GM12878 (cell line): ENCODE measurements around the gene PPIL3. TPM values are rescaled to one million over a fixed set of nuclear protein-coding genes. Genes with fewer than 3 reads are reported as not detected.

Experiments
- ASH2L ChIP-seq: fragments of 300-600, 200-600 bp; sonication (generic); IDR thresholded peaks from 2 replicates; pipeline ENCODE4 v1.6.1; 2017; ENCODE audit warnings: low read depth, mild to moderate bottlenecking, borderline replicate concordance
- BRCA1 ChIP-seq: IDR thresholded peaks from 2 replicates; pipeline ENCODE4 v1.6.1; 2011; ENCODE audit warnings: low read depth, low read length, improper control_type of control experiment
- CREB1 ChIP-seq: IDR thresholded peaks from 2 replicates; pipeline ENCODE4 v1.6.1; 2012; ENCODE audit warnings: low read depth, mild to moderate bottlenecking, inconsistent platforms
- CUX1 ChIP-seq: IDR thresholded peaks from 2 replicates; pipeline ENCODE4 v1.6.1; 2012; ENCODE audit warnings: improper control_type of control experiment, low read depth, low read length; ENCODE audit not compliant: insufficient replicate concordance
- FOXK2 ChIP-seq: fragments of 450-650 bp; IDR thresholded peaks from 2 replicates; pipeline ENCODE4 v1.6.1; 2017; ENCODE audit warnings: mild to moderate bottlenecking, moderate library complexity
- HDAC2 ChIP-seq: fragments of 200-600 bp; sonication (generic); IDR thresholded peaks from 2 replicates; pipeline ENCODE4 v1.6.1; 2017
- HDAC6 ChIP-seq: fragments of 200-600 bp; sonication (generic); IDR thresholded peaks from one replicate; pipeline ENCODE4 v1.8.0; 2017; ENCODE audit warnings: antibody characterized with exemption; ENCODE audit not compliant: unreplicated experiment
- IKZF1 ChIP-seq: fragments of 450-650 bp; conservative IDR thresholded peaks from 2 replicates; pipeline ENCODE4 v1.6.1; 2017; ENCODE audit warnings: antibody characterized with exemption, mild to moderate bottlenecking
- IRF4 ChIP-seq: IDR thresholded peaks from 2 replicates; pipeline ENCODE4 v1.6.1; 2011; ENCODE audit warnings: low read depth, low read length
- JUNB ChIP-seq: IDR thresholded peaks from 2 replicates; pipeline ENCODE4 v1.6.1; 2016; ENCODE audit warnings: antibody characterized with exemption, mild to moderate bottlenecking
- PAX5 ChIP-seq: IDR thresholded peaks from 2 replicates; pipeline ENCODE4 v1.6.1; 2011; ENCODE audit warnings: low read depth, low read length, borderline replicate concordance
- PAX8 ChIP-seq: fragments of 450-650 bp; IDR thresholded peaks from 2 replicates; pipeline ENCODE4 v1.6.1; 2017; ENCODE audit warnings: mild to moderate bottlenecking, moderate library complexity
- RBBP5 ChIP-seq: fragments of 200-600 bp; sonication (generic); conservative IDR thresholded peaks from 2 replicates; pipeline ENCODE4 v1.6.1; 2016
- RELA ChIP-seq: fragments of 450-650 bp; IDR thresholded peaks from 2 replicates; pipeline ENCODE4 v1.8.0; 2014; ENCODE audit warnings: borderline replicate concordance; ENCODE audit not compliant: partially characterized antibody
- SIN3A ChIP-seq: IDR thresholded peaks from 2 replicates; pipeline ENCODE4 v1.6.1; 2012; ENCODE audit warnings: low read depth, low read length, improper control_type of control experiment
- SP1 ChIP-seq: IDR thresholded peaks from one replicate; pipeline ENCODE4 v1.6.1; 2011; ENCODE audit warnings: low read depth, low read length
- SPI1 ChIP-seq: IDR thresholded peaks from 2 replicates; pipeline ENCODE4 v1.6.1; 2011; ENCODE audit warnings: low read depth, mild to moderate bottlenecking, low read length, moderate library complexity, borderline replicate concordance; ENCODE audit not compliant: insufficient read depth
- TBL1XR1 ChIP-seq: IDR thresholded peaks from 2 replicates; pipeline ENCODE4 v1.6.1; 2012; ENCODE audit warnings: low read depth, low read length, improper control_type of control experiment
- USF2 ChIP-seq: IDR thresholded peaks from 2 replicates; pipeline ENCODE4 v1.6.1; 2011; ENCODE audit warnings: low read depth, low read length, improper control_type of control experiment, borderline replicate concordance
- ZBTB4 ChIP-seq: fragments of 450-650 bp; formaldehyde crosslinking; IDR thresholded peaks from 2 replicates; pipeline ENCODE4 v1.4.0; 2022; ENCODE audit warnings: mild to moderate bottlenecking, moderate library complexity
- polyA plus RNA-seq, 11 experiments: library from polyadenylated mRNA; depleted of rRNA in 4 of 11; unstranded in 6 of 11; stranded (reverse) in 5 of 11; fragments of >200 nt; fragmentation: Nextera tagmentation in 4 of 11; fragmentation: Illumina TruSeq in 1 of 11; extraction: Ambion mirVana in 4 of 11; extraction: Trizol in 1 of 11; gene quantifications; 1 replicate in 1 of 11; 2 replicates in 10 of 11; pipeline versions ENCODE4 v1.2.1 to v1.2.3, GENCODE V29; 2011 to 2016; ENCODE audit warnings: inconsistent platforms in 2 of 11, missing spikeins in 2 of 11, low read depth in 1 of 11
- total RNA-seq, 4 experiments: library from RNA; depleted of rRNA in 3 of 4; stranded (reverse); fragments of >200 nt in 3 of 4; fragmentation: Illumina TruSeq in 1 of 4; extraction: Trizol in 1 of 4; gene quantifications; 2 replicates each; pipeline versions ENCODE4 v1.2.1 to v1.2.3, GENCODE V29; 2013 to 2021
- TF ChIP-seq, protein P1 (sequence below): IDR thresholded peaks from 2 replicates; pipeline ENCODE4 v1.6.1; 2012; ENCODE audit warnings: low read depth, low read length, improper control_type of control experiment

PPIL3 gene
- total and polyA plus RNA-seq, 10 of the 15 experiments (the other 5 are each of a cell fraction or from before 2014, with no cell fraction given) = 33.8 to 176 (median 59.1) TPM

- TF ChIP-seq HDAC2 (no peak; the same call in 1 of the 2 replicates), PAX5 (no peak; the same call in 1 of the 2 replicates), BRCA1 (no peak), RBBP5 (no peak), SIN3A (peak; percentile 97), IKZF1 (peak; percentile 86), IRF4 (peak; percentile 75), ZBTB4 (CRISPR knock-in tag) (no peak), FOXK2 (no peak; the same call in none of the 2 replicates), TBL1XR1 (peak; percentile 81), USF2 (no peak), HDAC6 (no peak), SP1 (peak; percentile 79), ASH2L (0 out of 2 replicates have a peak, but pooled peaks have one; percentile 51), RELA (peak; percentile 79), SPI1 (peak; percentile 48; the same call in 1 of the 2 replicates), JUNB (no peak; the same call in 1 of the 2 replicates), PAX8 (no peak), CREB1 (peak; percentile 94), CUX1 (no peak)
- TF ChIP-seq, protein P1, sequence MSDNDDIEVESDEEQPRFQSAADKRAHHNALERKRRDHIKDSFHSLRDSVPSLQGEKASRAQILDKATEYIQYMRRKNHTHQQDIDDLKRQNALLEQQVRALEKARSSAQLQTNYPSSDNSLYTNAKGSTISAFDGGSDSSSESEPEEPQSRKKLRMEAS = no peak; the same call in 1 of the 2 replicates
Observed at GRCh38 chr2:200888704-200889625, at the start of gene PPIL3, which contains the start of gene NIF3L1 (continued).
